ENCODE results near the gene GJA4.

DNA sequence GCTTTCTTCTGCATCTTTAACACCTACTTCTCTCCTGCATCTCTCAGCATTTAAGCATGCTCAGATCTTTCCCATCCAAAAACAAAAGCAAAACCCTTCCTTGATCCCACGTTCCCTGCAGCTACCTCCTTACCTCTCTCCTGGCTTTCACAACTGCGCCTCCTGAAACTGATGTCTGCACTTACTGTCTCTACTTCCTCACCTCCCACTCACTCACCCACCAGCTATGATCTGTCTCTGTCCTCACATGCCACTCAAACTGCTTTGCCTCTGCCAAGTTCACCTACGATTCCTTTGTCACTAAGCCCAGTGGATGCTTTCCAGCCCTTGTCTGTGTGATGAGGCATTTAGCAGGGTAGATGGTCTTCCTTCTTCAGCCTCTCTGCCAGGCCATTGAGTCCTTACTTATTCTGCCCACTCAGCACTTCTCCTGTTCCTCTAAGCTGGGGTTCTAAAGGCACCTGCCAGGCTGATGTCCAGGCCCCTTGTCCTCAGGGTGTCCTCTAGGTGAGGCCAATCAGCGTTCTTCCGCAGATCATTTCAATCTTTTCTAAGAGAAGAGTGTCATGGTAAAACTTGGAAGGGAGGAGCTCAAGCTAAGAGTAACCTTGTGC is 21.8 kb upstream of the GJA4 start:
- TF ChIP-seq, protein P1, sequence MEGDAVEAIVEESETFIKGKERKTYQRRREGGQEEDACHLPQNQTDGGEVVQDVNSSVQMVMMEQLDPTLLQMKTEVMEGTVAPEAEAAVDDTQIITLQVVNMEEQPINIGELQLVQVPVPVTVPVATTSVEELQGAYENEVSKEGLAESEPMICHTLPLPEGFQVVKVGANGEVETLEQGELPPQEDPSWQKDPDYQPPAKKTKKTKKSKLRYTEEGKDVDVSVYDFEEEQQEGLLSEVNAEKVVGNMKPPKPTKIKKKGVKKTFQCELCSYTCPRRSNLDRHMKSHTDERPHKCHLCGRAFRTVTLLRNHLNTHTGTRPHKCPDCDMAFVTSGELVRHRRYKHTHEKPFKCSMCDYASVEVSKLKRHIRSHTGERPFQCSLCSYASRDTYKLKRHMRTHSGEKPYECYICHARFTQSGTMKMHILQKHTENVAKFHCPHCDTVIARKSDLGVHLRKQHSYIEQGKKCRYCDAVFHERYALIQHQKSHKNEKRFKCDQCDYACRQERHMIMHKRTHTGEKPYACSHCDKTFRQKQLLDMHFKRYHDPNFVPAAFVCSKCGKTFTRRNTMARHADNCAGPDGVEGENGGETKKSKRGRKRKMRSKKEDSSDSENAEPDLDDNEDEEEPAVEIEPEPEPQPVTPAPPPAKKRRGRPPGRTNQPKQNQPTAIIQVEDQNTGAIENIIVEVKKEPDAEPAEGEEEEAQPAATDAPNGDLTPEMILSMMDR (conservative IDR thresholded peaks at IDR 0.05; ENCODE audit: low read length), result no peak
- TF ChIP-seq EZH2phosphoT487 (IDR thresholded peaks at IDR 0.05; ENCODE audit: borderline replicate concordance, low read depth, low read length), result no peak
